ENCODE data around the gene OR51F2. TPM values are rescaled to one million over a fixed set of nuclear protein-coding genes. Genes with fewer than 3 reads are reported as not detected.

The OR51F2 gene
- total RNA-seq (2022; extraction: Qiagen RNA extraction): not detected in 5 replicates

GRCh38 chr11:4821021-4821420 lies at the start of gene OR51F2:
Gene OR51F2 (plus strand): TSS chr11:4821321. CDS start chr11:4821422, 101 bp downstream.

DNA sequence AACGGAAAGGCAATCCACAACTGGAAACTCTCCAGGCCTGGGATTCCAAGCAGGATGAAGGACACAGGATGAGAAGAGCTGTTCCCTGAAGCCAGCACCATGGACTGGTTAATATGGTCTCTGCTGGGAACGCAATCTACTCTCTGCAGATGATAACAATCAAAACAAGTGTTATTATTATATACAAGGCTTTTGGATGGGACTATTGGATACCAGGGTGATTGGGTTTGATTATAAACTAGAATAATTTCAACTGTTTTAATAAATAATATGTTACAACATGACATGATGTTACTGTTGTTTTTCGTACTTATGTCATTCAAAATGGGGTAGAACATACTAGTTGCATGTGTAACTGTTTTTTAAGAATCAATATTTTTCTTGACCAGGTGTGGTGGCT lies 16.8 kb upstream of the OR51F2 start, which contains the start of gene OR52R1:
OR52R1 (minus strand) TSS at position 101 of the 400 bp plus-strand sequence; CDS start at position 101, 0 bp downstream.

DNA sequence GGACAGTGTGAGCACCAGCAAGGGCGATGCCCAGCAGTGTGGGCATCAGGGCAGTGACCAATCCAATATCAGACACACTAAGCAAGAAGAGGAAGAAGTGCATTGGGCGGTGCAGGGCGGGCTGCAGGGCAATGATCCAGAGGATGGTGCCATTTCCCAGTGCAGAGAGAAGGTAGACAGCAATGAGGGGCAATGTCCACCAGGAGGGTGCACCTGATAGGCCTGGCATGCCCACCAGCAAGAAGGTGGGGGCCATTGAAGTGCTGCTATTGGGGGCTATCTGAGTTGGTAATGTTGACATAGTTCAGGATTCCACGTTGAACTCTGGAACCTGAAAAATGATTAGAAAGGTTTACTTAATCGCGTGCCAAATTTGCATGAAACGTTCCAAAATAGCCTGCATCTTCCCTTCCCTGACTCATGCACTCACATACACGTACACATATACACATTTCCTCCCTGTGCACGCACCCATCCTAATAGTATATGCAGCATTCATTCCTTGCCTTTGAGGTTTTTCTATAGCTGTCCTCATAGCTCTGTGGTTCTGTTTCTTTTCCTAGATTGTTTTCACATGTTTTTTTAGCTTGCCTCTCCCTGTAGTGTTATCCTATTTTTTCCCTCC lies 27.9 kb downstream of the OR51F2 start, which contains the start of gene OR51S1:
OR51S1 (minus strand) TSS at position 301 of the 625 bp plus-strand sequence; CDS start at position 301, 0 bp downstream.

Other genes starting within 250 kb of the OR51F2 start
- not detected in 5 replicates for gene OR52I2, start 239.6 kb upstream of the OR51F2 start, total RNA-seq (2022; extraction: Qiagen RNA extraction)
- gene OR52I1, start 227.3 kb upstream of the OR51F2 start, total RNA-seq (2022; extraction: Qiagen RNA extraction): not detected in 5 replicates
- gene TRIM68, start 213.1 kb upstream of the OR51F2 start, total RNA-seq (2022; extraction: Qiagen RNA extraction): 7.7 to 10.1 TPM (median 9.7 TPM) in 5 replicates
- gene OR51D1, start 183.8 kb upstream of the OR51F2 start, total RNA-seq (2022; extraction: Qiagen RNA extraction): not detected in 5 replicates
- not detected in 5 replicates for gene OR51E1, start 177.3 kb upstream of the OR51F2 start, total RNA-seq (2022; extraction: Qiagen RNA extraction)
- gene OR51E2, start 123.5 kb upstream of the OR51F2 start, total RNA-seq (2022; extraction: Qiagen RNA extraction): not detected in 5 replicates
- not detected in 5 replicates for gene MMP26, start 116.5 kb upstream of the OR51F2 start, total RNA-seq (2022; extraction: Qiagen RNA extraction)
- gene OR51F1, start 51.4 kb upstream of the OR51F2 start, total RNA-seq (2022; extraction: Qiagen RNA extraction): not detected in 5 replicates
- not detected in 5 replicates for gene OR52R1, start 16.9 kb upstream of the OR51F2 start, total RNA-seq (2022; extraction: Qiagen RNA extraction)
- not detected in 5 replicates for gene OR51S1, start 27.9 kb downstream of the OR51F2 start, total RNA-seq (2022; extraction: Qiagen RNA extraction)
- not detected in 5 replicates for gene OR51T1, start 60.6 kb downstream of the OR51F2 start, total RNA-seq (2022; extraction: Qiagen RNA extraction)
- not detected in 5 replicates for gene OR51A7, start 82.5 kb downstream of the OR51F2 start, total RNA-seq (2022; extraction: Qiagen RNA extraction)
- not detected in 5 replicates for gene OR51G2, start 98.0 kb downstream of the OR51F2 start, total RNA-seq (2022; extraction: Qiagen RNA extraction)
- not detected in 5 replicates for gene OR51G1, start 103.0 kb downstream of the OR51F2 start, total RNA-seq (2022; extraction: Qiagen RNA extraction)
- gene OR51A4, start 126.3 kb downstream of the OR51F2 start, total RNA-seq (2022; extraction: Qiagen RNA extraction): not detected in 5 replicates
- gene OR51A2, start 134.4 kb downstream of the OR51F2 start, total RNA-seq (2022; extraction: Qiagen RNA extraction): not detected in 5 replicates
- gene OR51L1, start 173.5 kb downstream of the OR51F2 start, total RNA-seq (2022; extraction: Qiagen RNA extraction): not detected in 5 replicates
- gene OR52J3, start 225.2 kb downstream of the OR51F2 start, total RNA-seq (2022; extraction: Qiagen RNA extraction): not detected in 5 replicates
- gene OR52E2, start 238.3 kb downstream of the OR51F2 start, total RNA-seq (2022; extraction: Qiagen RNA extraction): not detected in 5 replicates
- not detected in 5 replicates for gene OR52E1, start 248.3 kb downstream of the OR51F2 start, total RNA-seq (2022; extraction: Qiagen RNA extraction)

All from A549 treated with dexamethasone at 1 μM for 4 hours (cell line).